ENCODE data around the gene DCAF11.

The DCAF11 gene

GRCh38 chr14:24081739-24082211 is 32.8 kb upstream of the DCAF11 start (continued):
- no peak for TF ChIP-seq ZNF704 (tag by site-specific recombination; IDR thresholded peaks at IDR 0.05)
- TF ChIP-seq ZNF248 (tag by site-specific recombination; IDR thresholded peaks at IDR 0.05) = no peak
- TF ChIP-seq ZIC2 (tag by site-specific recombination; IDR thresholded peaks at IDR 0.05) = peak; percentile 10; the same call in 1 of the 2 replicates
- TF ChIP-seq BCL11A (tag by site-specific recombination; IDR thresholded peaks at IDR 0.05; ENCODE audit: low read depth) = no peak
- no peak for TF ChIP-seq ZNF670 (tag by site-specific recombination; IDR thresholded peaks at IDR 0.05; ENCODE audit: low read depth)
- no peak for TF ChIP-seq ZNF202 (tag by site-specific recombination; IDR thresholded peaks at IDR 0.05; ENCODE audit: borderline replicate concordance)
- no peak for TF ChIP-seq ZNF529 (tag by site-specific recombination; IDR thresholded peaks at IDR 0.05; ENCODE audit: insufficient replicate concordance)
- TF ChIP-seq ZBTB21 (tag by site-specific recombination; IDR thresholded peaks at IDR 0.05) = no peak
- TF ChIP-seq ZNF280D (tag by site-specific recombination; IDR thresholded peaks at IDR 0.05) = no peak
- no peak for TF ChIP-seq ATF2 (tag by site-specific recombination; IDR thresholded peaks at IDR 0.05; ENCODE audit: low read depth)
- 0 out of 2 replicates have a peak, but pooled peaks have one; percentile 1 for TF ChIP-seq KLF17 (tag by site-specific recombination; IDR thresholded peaks at IDR 0.05)
- TF ChIP-seq SALL2 (tag by site-specific recombination; IDR thresholded peaks at IDR 0.05; ENCODE audit: borderline replicate concordance) = no peak
- no peak for TF ChIP-seq ZNF48 (tag by site-specific recombination; IDR thresholded peaks at IDR 0.05)

- Histone ChIP-seq H3K9me3 (ENCODE audit: control insufficient read depth, insufficient read depth, low read depth, low read length) (no peaks in the 10 kb centered on the region), H3K4me3 (ENCODE audit: low read depth, low read length) (no peak overlapping the region), H3K4me1 (ENCODE audit: control insufficient read depth, insufficient read depth, low read length) (peaks cover 10% of the 10 kb centered on the region), H3K27ac (ENCODE audit: extremely low read depth, low read depth, low read length) (no peak overlapping the region), H3K36me3 (ENCODE audit: control insufficient read depth in 2 of 2, insufficient read depth in 1 of 2, low read length in 2 of 2) (no peaks in the 10 kb centered on the region)
- POLR2A ChIA-PET = interaction anchor here (1.2 to 3.7 kb wide), 4 partner anchors 11 to 59 kb away, joined by 3 to 27 read pairs (median 4); partner anchors contain the start of genes EMC9 and PCK2
- CTCF ChIA-PET = interaction anchor here (0.5 to 6.0 kb wide), 4 partner anchors 9 to 85 kb away, joined by 3 to 77 read pairs (median 18); partner anchors contain the start of gene PCK2
- TF ChIP-seq ZNF184 (tag by site-specific recombination; IDR thresholded peaks at IDR 0.05) (no peak), ZNF791 (tag by site-specific recombination; IDR thresholded peaks at IDR 0.05) (no peak), ZNF426 (tag by site-specific recombination; IDR thresholded peaks at IDR 0.05) (no peak), ZNF677 (tag by site-specific recombination; IDR thresholded peaks at IDR 0.05) (no peak), PATZ1 (tag by site-specific recombination; IDR thresholded peaks at IDR 0.05) (no peak), ZNF366 (tag by site-specific recombination; conservative IDR thresholded peaks at IDR 0.05) (no peak), ZNF692 (tag by site-specific recombination; IDR thresholded peaks at IDR 0.05) (no peak), KLF10 (tag by site-specific recombination; IDR thresholded peaks at IDR 0.05) (no peak), ZNF560 (tag by site-specific recombination; IDR thresholded peaks at IDR 0.05; ENCODE audit: borderline replicate concordance) (no peak), ZNF76 (tag by site-specific recombination; IDR thresholded peaks at IDR 0.05; ENCODE audit: borderline replicate concordance, low read depth) (no peak), AEBP2 (tag by site-specific recombination; IDR thresholded peaks at IDR 0.05; ENCODE audit: borderline replicate concordance) (no peak)
Observed at GRCh38 chr14:24082411-24083080, 32.0 kb upstream of the DCAF11 start.
